ENCODE data around the gene SYT8.

- TF ChIP-seq CTCF (IDR thresholded peaks at IDR 0.05) (no peak), POLR2A (IDR thresholded peaks at IDR 0.05) (no peak)
Observed at GRCh38 chr11:1830004-1830321, 4.8 kb upstream of the SYT8 start.
